ENCODE measurements around the gene TGIF2LY. TPM values are rescaled to one million over a fixed set of nuclear protein-coding genes. Genes with fewer than 3 reads are reported as not detected.
"Not testable (repeated sequence)": the region's sequence is repeated elsewhere in the genome, so short reads cannot be mapped to it uniquely, and the experiment has no call there.

Gene TGIF2LY
- total RNA-seq: not detected in 2 replicates

DNA sequence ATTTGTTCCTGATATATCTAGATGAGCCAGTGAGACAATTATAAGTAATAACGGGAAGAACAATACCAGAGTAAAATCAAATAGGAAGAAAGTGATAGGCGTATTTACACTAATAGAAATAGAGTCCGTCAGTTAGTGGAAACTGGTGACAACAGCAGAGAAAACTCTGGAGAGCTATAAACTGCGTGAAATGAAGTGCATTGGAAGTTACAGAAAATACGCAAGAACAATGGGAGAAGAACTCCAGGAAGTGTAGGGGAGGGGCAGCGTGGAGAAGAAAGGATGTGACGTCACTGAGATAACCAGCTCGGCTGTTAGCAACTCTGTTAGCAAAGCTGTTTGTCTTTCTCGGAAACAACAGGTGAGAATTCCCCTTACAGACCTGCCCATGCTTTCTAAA lies at the start of gene TGIF2LY:
TSS of gene TGIF2LY (plus strand) at position 301 of the 400 bp plus-strand sequence. CDS start 178 bp downstream, outside the sequence.
- not testable (repeated sequence) for DNase-seq

Measured in dermis blood vessel endothelial cell (primary cell).